ENCODE measurements around the gene ARSG. TPM values are rescaled to one million over a fixed set of nuclear protein-coding genes. Genes with fewer than 3 reads are reported as not detected.

The ARSG gene
- total and polyA plus RNA-seq, 2 of the 13 experiments (the other 11 are each of a cell fraction or from before 2014, with no cell fraction given) = 3.7 to 15.2 TPM

DNA sequence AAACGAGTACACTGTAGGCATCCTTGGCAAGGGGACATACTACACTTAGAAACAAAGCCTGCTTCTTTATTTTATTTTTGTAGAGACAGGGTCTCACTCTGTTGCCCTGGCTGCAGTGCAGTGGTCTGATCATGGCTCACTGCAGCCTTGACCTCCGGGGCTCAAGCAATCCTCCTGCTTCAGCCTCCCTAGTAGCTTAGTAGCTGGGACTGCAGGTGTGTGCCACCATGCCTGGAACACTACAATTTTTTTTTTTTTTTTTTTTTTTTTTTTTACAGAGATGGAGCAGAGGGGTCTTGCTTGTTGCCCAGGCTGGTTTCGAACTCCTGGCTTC, 87.8 kb downstream of the ARSG start (continued):
- TF ChIP-seq SMYD3 (CRISPR knock-in tag; IDR thresholded peaks at IDR 0.05) (no peak; the same call in 1 of the 2 replicates), HDAC1 (CRISPR knock-in tag; IDR thresholded peaks at IDR 0.05) (no peak; the same call in 1 of the 2 replicates), ZNF121 (CRISPR knock-in tag; IDR thresholded peaks at IDR 0.05) (peak; percentile 85), MAF1 (CRISPR knock-in tag; IDR thresholded peaks at IDR 0.05; ENCODE audit: borderline replicate concordance) (peak; percentile 46; the same call in 1 of the 2 replicates), ZNF709 (CRISPR knock-in tag; IDR thresholded peaks at IDR 0.05) (no peak), SALL1 (CRISPR knock-in tag; IDR thresholded peaks at IDR 0.05) (0 out of 2 replicates have a peak, but pooled peaks have one; percentile 8)
- TF ChIP-seq, protein P1, sequence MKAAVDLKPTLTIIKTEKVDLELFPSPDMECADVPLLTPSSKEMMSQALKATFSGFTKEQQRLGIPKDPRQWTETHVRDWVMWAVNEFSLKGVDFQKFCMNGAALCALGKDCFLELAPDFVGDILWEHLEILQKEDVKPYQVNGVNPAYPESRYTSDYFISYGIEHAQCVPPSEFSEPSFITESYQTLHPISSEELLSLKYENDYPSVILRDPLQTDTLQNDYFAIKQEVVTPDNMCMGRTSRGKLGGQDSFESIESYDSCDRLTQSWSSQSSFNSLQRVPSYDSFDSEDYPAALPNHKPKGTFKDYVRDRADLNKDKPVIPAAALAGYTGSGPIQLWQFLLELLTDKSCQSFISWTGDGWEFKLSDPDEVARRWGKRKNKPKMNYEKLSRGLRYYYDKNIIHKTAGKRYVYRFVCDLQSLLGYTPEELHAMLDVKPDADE (CRISPR knock-in tag; IDR thresholded peaks at IDR 0.05) = no peak

DNA sequence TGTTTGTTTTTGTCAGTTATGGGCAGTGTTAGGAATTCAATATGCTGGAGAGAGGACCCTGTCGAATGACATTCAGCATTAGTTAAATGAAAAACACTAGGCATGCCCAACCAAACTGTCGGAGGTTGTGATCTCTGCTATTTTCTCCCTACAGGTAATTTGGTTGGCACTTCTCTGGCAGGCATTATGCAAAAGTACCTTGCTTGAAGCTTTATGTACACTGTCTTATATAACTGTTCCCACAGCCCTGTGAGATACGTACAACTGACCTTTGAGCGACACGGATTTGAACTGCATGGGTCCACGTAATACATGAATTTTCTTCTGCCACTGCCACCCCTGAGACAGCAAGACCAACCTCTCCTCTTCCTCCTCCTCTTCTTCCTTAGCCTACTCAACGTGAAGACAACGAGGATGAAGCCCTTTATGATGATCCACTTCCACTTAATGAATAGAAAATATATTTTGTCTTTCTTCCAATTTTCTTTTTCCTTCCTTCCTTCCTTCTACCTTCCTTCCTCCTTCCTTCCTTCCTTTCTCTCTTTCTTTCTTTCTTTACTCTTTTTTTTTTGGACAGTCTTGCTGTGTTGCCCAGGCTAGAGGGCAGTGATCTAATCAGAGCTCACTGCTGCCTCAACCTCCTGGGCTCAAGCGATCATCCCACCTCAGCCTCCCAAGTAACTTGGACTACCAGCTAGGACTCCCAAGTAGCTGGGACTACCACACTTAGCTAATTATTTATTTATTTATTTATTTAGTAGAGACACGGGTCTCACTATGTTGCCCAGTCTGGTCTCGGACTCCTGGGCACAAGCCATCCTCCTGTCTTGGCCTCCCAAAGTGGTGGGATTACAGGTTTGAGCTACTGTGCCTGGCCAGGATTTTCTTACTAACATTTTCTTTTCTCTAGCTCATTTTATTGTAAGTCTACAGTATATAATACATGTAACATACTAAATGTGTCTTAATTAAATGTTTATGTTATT, 88.7 kb downstream of the ARSG start:
- peaks cover 8% of the 10 kb centered on the region for H3K79me2 ChIP-seq (ENCODE audit: insufficient read depth, low read length)
- H3K27ac ChIP-seq (ENCODE audit: extremely low read length, insufficient read depth, low read length) = peak overlapping the region; percentile 97
- H3K9me3 ChIP-seq (ENCODE audit: low read length) = no peaks in the 10 kb centered on the region
- H4K20me1 ChIP-seq (ENCODE audit: insufficient read depth, low read length) = no peaks in the 10 kb centered on the region
- H3K36me3 ChIP-seq (replicated peaks in 1 of 2; ENCODE audit: control insufficient read depth in 1 of 2, insufficient read depth in 2 of 2, low read length in 2 of 2) = no peaks in the 10 kb centered on the region
- H3K27me3 ChIP-seq (ENCODE audit: control insufficient read depth in 1 of 2, insufficient read depth in 2 of 2, low read length in 2 of 2) = no peaks in the 10 kb centered on the region
- peak overlapping the region; percentile 89 for H3K4me2 ChIP-seq (ENCODE audit: low read depth, low read length)
- in situ Hi-C loops (cut with HindIII; ENCODE audit: extremely low pct_ligation_motif_present, low pct_unique_long_range_greater_than_20kb) (loop anchor here (5.0 kb wide), 1 partner anchor 88 kb away; the partner anchor contains the start of genes ARSG and SLC16A6), intact Hi-C loops (cut with micrococcal nuclease; ENCODE audit: unreplicated experiment) (loop anchor here (2.0 kb wide), 3 partner anchors 67 to 87 kb away; partner anchors contain the start of gene WIPI1)
- 59% methylated on average over 11 of the region's 11 CpGs for WGBS (ENCODE audit: low lambda C conversion rate)
- H2AFZ ChIP-seq (ENCODE audit: low read length) = no peak overlapping the region
- peak overlapping the region; percentile 93 for H3K9ac ChIP-seq (ENCODE audit: insufficient read depth, low read depth, low read length)
- DNase-seq (ENCODE audit: low spot score) (peak; percentile 81), ATAC-seq (no peak), FAIRE-seq (no peak)
- ChIA-PET POLR2A (interaction anchor here (1.0 to 3.1 kb wide), 5 partner anchors 11 to 132 kb away, joined by 3 to 14 read pairs (median 7); partner anchors contain the start of gene AMZ2), CTCF (ENCODE audit: low intra/inter-chr PET ratio, low total read pairs) (no interaction called here)
- H3K4me1 ChIP-seq (ENCODE audit: insufficient read depth, low read length) = peaks cover 86% of the 10 kb centered on the region
- H3K4me3 ChIP-seq (replicated peaks in 1 of 3; ENCODE audit: insufficient read depth in 1 of 3, low read depth in 2 of 3, low read length in 3 of 3) = no peak overlapping the region
- TSS peak; percentile 51 for BruUV-seq (replicated peaks)
- no peak for TF ChIP-seq ZNF333 (CRISPR knock-in tag; IDR thresholded peaks at IDR 0.05; ENCODE audit: borderline replicate concordance)
- TF ChIP-seq ZSCAN20 (CRISPR knock-in tag; IDR thresholded peaks at IDR 0.05; ENCODE audit: borderline replicate concordance) = no peak
- TF ChIP-seq CBFB (CRISPR knock-in tag; IDR thresholded peaks at IDR 0.05) = no peak
- TF ChIP-seq ZNF546 (CRISPR knock-in tag; conservative IDR thresholded peaks at IDR 0.05) = no peak
- TF ChIP-seq ZNF543 (CRISPR knock-in tag; IDR thresholded peaks at IDR 0.05) = no peak
- TF ChIP-seq CHD2 (IDR thresholded peaks at IDR 0.05; ENCODE audit: low read depth, low read length) = no peak
- TF ChIP-seq, protein P2, sequence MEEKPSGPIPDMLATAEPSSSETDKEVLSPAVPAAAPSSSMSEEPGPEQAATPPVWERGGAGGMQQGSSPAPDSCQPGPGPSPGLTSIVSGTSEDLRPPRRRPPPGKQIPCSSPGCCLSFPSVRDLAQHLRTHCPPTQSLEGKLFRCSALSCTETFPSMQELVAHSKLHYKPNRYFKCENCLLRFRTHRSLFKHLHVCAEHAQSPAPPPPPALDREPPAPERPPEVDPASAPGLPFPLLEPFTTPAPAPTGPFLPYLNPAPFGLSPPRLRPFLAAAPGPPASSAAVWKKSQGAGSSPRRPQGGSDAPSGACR (CRISPR knock-in tag; IDR thresholded peaks at IDR 0.05) = no peak
- TF ChIP-seq, protein P3, sequence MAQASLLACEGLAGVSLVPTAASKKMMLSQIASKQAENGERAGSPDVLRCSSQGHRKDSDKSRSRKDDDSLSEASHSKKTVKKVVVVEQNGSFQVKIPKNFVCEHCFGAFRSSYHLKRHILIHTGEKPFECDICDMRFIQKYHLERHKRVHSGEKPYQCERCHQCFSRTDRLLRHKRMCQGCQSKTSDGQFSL (CRISPR knock-in tag; IDR thresholded peaks at IDR 0.05) = no peak
- no peak for TF ChIP-seq RAD21 (CRISPR knock-in tag; IDR thresholded peaks at IDR 0.05)
- no peak for TF ChIP-seq MTF1 (CRISPR knock-in tag; IDR thresholded peaks at IDR 0.05)
- TF ChIP-seq ZSCAN31 (CRISPR knock-in tag; IDR thresholded peaks at IDR 0.05; ENCODE audit: low read depth) = no peak
